ENCODE measurements around the gene SLC9A9. TPM values are rescaled to one million over a fixed set of nuclear protein-coding genes. Genes with fewer than 3 reads are reported as not detected.

SLC9A9 gene
- total RNA-seq, 1 donor from 2014 or later = 4.9 TPM

- no peaks in the 10 kb centered on the region for H3K36me3 ChIP-seq
- no peak overlapping the region for H3K27ac ChIP-seq (replicated peaks)
- H3K4me1 ChIP-seq = no peaks in the 10 kb centered on the region
- no peaks in the 10 kb centered on the region for H3K9me3 ChIP-seq (replicated peaks)
- no peak overlapping the region for H3K4me3 ChIP-seq
- intact Hi-C loops (cut with micrococcal nuclease) = no loop called here
- no peak for TF ChIP-seq CTCF (IDR thresholded peaks at IDR 0.05; ENCODE audit: borderline replicate concordance)
- no peaks in the 10 kb centered on the region for H3K27me3 ChIP-seq (ENCODE audit: low read depth)
- no peak for DNase-seq
These were observed 581.8 kb downstream of the SLC9A9 start for GRCh38 chr3:143266511-143266910.

- Histone ChIP-seq H3K4me1 (no peaks in the 10 kb centered on the region), H3K27ac (replicated peaks) (no peak overlapping the region), H3K27me3 (ENCODE audit: low read depth) (no peaks in the 10 kb centered on the region), H3K4me3 (no peak overlapping the region), H3K36me3 (no peaks in the 10 kb centered on the region), H3K9me3 (replicated peaks) (no peaks in the 10 kb centered on the region)
- TF ChIP-seq CTCF (IDR thresholded peaks at IDR 0.05; ENCODE audit: borderline replicate concordance) = no peak
- DNase-seq = no peak
- intact Hi-C loops (cut with micrococcal nuclease) = no loop called here
These were observed 582.7 kb downstream of the SLC9A9 start for GRCh38 chr3:143265501-143266070.

GRCh38 chr3:143263852-143264513, 584.3 kb downstream of the SLC9A9 start:
- Histone ChIP-seq H3K4me1 (no peaks in the 10 kb centered on the region), H3K27me3 (ENCODE audit: low read depth) (no peaks in the 10 kb centered on the region), H3K4me3 (no peak overlapping the region), H3K9me3 (replicated peaks) (no peaks in the 10 kb centered on the region), H3K27ac (replicated peaks) (no peak overlapping the region), H3K36me3 (no peaks in the 10 kb centered on the region)
- intact Hi-C loops (cut with micrococcal nuclease) = no loop called here
- no peak for DNase-seq
- no peak for TF ChIP-seq CTCF (IDR thresholded peaks at IDR 0.05; ENCODE audit: borderline replicate concordance)

- intact Hi-C loops (cut with micrococcal nuclease) = no loop called here
- H3K27ac ChIP-seq (replicated peaks) = no peak overlapping the region
These were observed 586.4 kb downstream of the SLC9A9 start for GRCh38 chr3:143261848-143262247.

GRCh38 chr3:143258692-143259091, 589.6 kb downstream of the SLC9A9 start:
- Histone ChIP-seq H3K4me1 (no peaks in the 10 kb centered on the region), H3K36me3 (no peaks in the 10 kb centered on the region), H3K4me3 (no peak overlapping the region), H3K27me3 (ENCODE audit: low read depth) (no peaks in the 10 kb centered on the region), H3K9me3 (replicated peaks) (no peaks in the 10 kb centered on the region), H3K27ac (replicated peaks) (no peak overlapping the region)
- DNase-seq = no peak
- no peak for TF ChIP-seq CTCF (IDR thresholded peaks at IDR 0.05; ENCODE audit: borderline replicate concordance)
- intact Hi-C loops (cut with micrococcal nuclease) = no loop called here

More at GRCh38 chr3:143261848-143262247, 586.4 kb downstream of the SLC9A9 start:
- no peak for DNase-seq
- Histone ChIP-seq H3K4me1 (no peaks in the 10 kb centered on the region), H3K9me3 (replicated peaks) (no peaks in the 10 kb centered on the region), H3K27me3 (ENCODE audit: low read depth) (no peaks in the 10 kb centered on the region), H3K36me3 (no peaks in the 10 kb centered on the region), H3K4me3 (no peak overlapping the region)
- no peak for TF ChIP-seq CTCF (IDR thresholded peaks at IDR 0.05; ENCODE audit: borderline replicate concordance)

Measured in left ventricle myocardium inferior (tissue), 1 donor.